HCT116 (cell line): ENCODE results near the gene NNT. TPM values are rescaled to one million over a fixed set of nuclear protein-coding genes. Genes with fewer than 3 reads are reported as not detected.

Source experiments
- ATAC-seq: fragments of 200-7000 bp; cut with Tn5 transposase; 2 replicates; pipeline ENCODE4 v1.9.1; 2020; ENCODE audit warnings: mild to moderate bottlenecking, moderate library complexity
- BruUV-seq: library from RNA; stranded (reverse); fragments of 400-500 nt; replicated peaks from 2 replicates; lab custom pipeline; 2021; lab: Mats Ljungman, UMichigan
- CTCF ChIA-PET: fragments of 300-600 bp; sonication (Branson Sonifier 250); formaldehyde crosslinking; loops from one replicate; lab custom pipeline; 2021; ENCODE audit warnings: antibody characterized with exemption; lab: Charles Lee
- POLR2A ChIA-PET: fragments of 300-600, 350-600 bp; sonication (Branson Sonifier 250); formaldehyde crosslinking; loops from one replicate; lab custom pipeline; 2021; ENCODE audit warnings: antibody characterized with exemption; lab: Charles Lee
- RAD21 ChIA-PET, 2 experiments: fragments of 300-600 bp; sonication (Branson Sonifier 250); formaldehyde crosslinking; loops; one replicate each; lab custom pipeline; 2023; ENCODE audit warnings: low total read pairs in 2 of 2; ENCODE audit not compliant: uncharacterized antibody in 2 of 2, unreplicated experiment in 2 of 2, low non-redundant PET in 1 of 2; lab: Charles Lee
- DNase-seq: peaks from one replicate; pipeline ENCODE4 v3.0.0-alpha.2; 2010; ENCODE audit warnings: low read depth, low spot score
- H2AFZ ChIP-seq: fragments of 200-600 bp; shearing (Covaris generic), sonication (generic); 2 replicates; pipeline ENCODE4 v1.6.1; 2017; ENCODE audit warnings: low read depth, mixed run types, mixed read lengths, antibody characterized with exemption, low read length; ENCODE audit not compliant: poor library complexity, severe bottlenecking
- H3K27ac ChIP-seq: 2 replicates; pipeline ENCODE4 v1.5.1; 2012; ENCODE audit warnings: low read depth, low read length
- H3K27me3 ChIP-seq: fragments of 200-600 bp; sonication (generic); 2 replicates; pipeline ENCODE4 v1.6.1; 2016; ENCODE audit warnings: mixed run types, low read length, mixed read lengths; ENCODE audit not compliant: insufficient read depth
- H3K36me3 ChIP-seq, 2 experiments: fragments of 200-500 bp in 1 of 2; fragments of 200-600 bp in 1 of 2; sonication (Bioruptor generic) in 1 of 2; sonication (generic) in 1 of 2; 2 replicates each; pipeline versions ENCODE4 v1.5.1 to v1.6.1; 2014 to 2016; ENCODE audit warnings: low read length in 2 of 2, inconsistent platforms in 1 of 2, mixed read lengths in 1 of 2, mixed run types in 1 of 2; ENCODE audit not compliant: insufficient read depth in 2 of 2, control insufficient read depth in 1 of 2
- H3K4me1 ChIP-seq, 2 experiments: fragments of 200-600 bp in 1 of 2; sonication (generic) in 1 of 2; 2 replicates each; pipeline versions ENCODE4 v1.5.1 to v1.6.1; 2012 to 2017; ENCODE audit warnings: low read length in 2 of 2, inconsistent platforms in 1 of 2, mild to moderate bottlenecking in 1 of 2, mixed read lengths in 1 of 2, mixed run types in 1 of 2, moderate library complexity in 1 of 2; ENCODE audit not compliant: insufficient read depth in 2 of 2, control insufficient read depth in 1 of 2
- H3K4me2 ChIP-seq: fragments of 200-600 bp; sonication (generic); 2 replicates; pipeline ENCODE4 v1.6.1; 2017; ENCODE audit warnings: mixed run types, low read length, mixed read lengths
- H3K4me3 ChIP-seq, 2 experiments: fragments of 200-600 bp in 1 of 2; sonication (generic) in 1 of 2; replicated peaks in 1 of 2; 2 replicates each; pipeline ENCODE4 v1.5.1; 2011 to 2016; ENCODE audit warnings: low read length in 2 of 2, control low read depth in 1 of 2, low read depth in 1 of 2, mild to moderate bottlenecking in 1 of 2, mixed read lengths in 1 of 2, mixed run types in 1 of 2
- H3K79me2 ChIP-seq: fragments of 200-600 bp; sonication (generic); 2 replicates; pipeline ENCODE4 v1.6.1; 2017; ENCODE audit warnings: mild to moderate bottlenecking, mixed run types, low read length, moderate library complexity, mixed read lengths; ENCODE audit not compliant: insufficient read depth
- H3K9ac ChIP-seq: fragments of 200-600 bp; sonication (generic); 2 replicates; pipeline ENCODE4 v1.6.1; 2016; ENCODE audit warnings: low read length, mixed read lengths
- H3K9me2 ChIP-seq: fragments of 200-600 bp; sonication (generic), shearing (Covaris generic); 2 replicates; pipeline ENCODE4 v1.6.1; 2017; ENCODE audit warnings: mixed run types, mild to moderate bottlenecking, moderate library complexity; ENCODE audit not compliant: insufficient read depth
- H3K9me3 ChIP-seq, 2 experiments: fragments of 200-500 bp in 1 of 2; fragments of 200-600 bp in 1 of 2; sonication (Bioruptor generic) in 1 of 2; sonication (generic) in 1 of 2; 2 replicates each; pipeline ENCODE4 v1.6.1; 2014 to 2017; ENCODE audit warnings: low read length in 2 of 2, mixed read lengths in 2 of 2, inconsistent platforms in 1 of 2, low read depth in 1 of 2, mild to moderate bottlenecking in 1 of 2, mixed run types in 1 of 2, moderate library complexity in 1 of 2; ENCODE audit not compliant: control insufficient read depth in 1 of 2, insufficient read depth in 1 of 2
- H4K20me1 ChIP-seq: fragments of 200-600 bp; sonication (generic), shearing (Covaris generic); 2 replicates; pipeline ENCODE4 v1.6.1; 2017; ENCODE audit warnings: mixed run types, mild to moderate bottlenecking, moderate library complexity; ENCODE audit not compliant: insufficient read depth
- CBX3 ChIP-seq: IDR thresholded peaks from 2 replicates; pipeline ENCODE4 v1.6.1; 2012; ENCODE audit warnings: low read depth
- ELF1 ChIP-seq: IDR thresholded peaks from 2 replicates; pipeline ENCODE4 v1.6.1; 2012; ENCODE audit warnings: low read depth, borderline replicate concordance
- JUND ChIP-seq: IDR thresholded peaks from 2 replicates; pipeline ENCODE4 v1.6.1; 2012
- SIN3A ChIP-seq: IDR thresholded peaks from 2 replicates; pipeline ENCODE4 v1.6.1; 2012; ENCODE audit warnings: low read depth
- TCF7L2 ChIP-seq: IDR thresholded peaks from 2 replicates; pipeline ENCODE4 v1.7.0; 2011; ENCODE audit warnings: borderline replicate concordance, inconsistent platforms; ENCODE audit not compliant: insufficient read depth, insufficient read length; ENCODE audit errors: extremely low read depth
- intact Hi-C: fragments of 100-400 bp; cut with micrococcal nuclease; formaldehyde crosslinking; loops from 2 replicates; pipeline ENCODE4 v1.10.0; 2022
- total RNA-seq: library from RNA; stranded (reverse); gene quantifications from one replicate; pipeline ENCODE4 v1.2.1, GENCODE V29; 2021; ENCODE audit not compliant: unreplicated experiment
- TF ChIP-seq, protein P1 (sequence below), 3 experiments: fragments of 200-600 bp in 1 of 3; sonication (generic) in 1 of 3; IDR thresholded peaks in 2 of 3; conservative IDR thresholded peaks in 1 of 3; 2 replicates each; pipeline ENCODE4 v1.5.1; 2012 to 2017; ENCODE audit warnings: low read depth in 2 of 3, low read length in 2 of 3, antibody characterized with exemption in 1 of 3, borderline replicate concordance in 1 of 3, control low read depth in 1 of 3, mild to moderate bottlenecking in 1 of 3, mixed read lengths in 1 of 3, mixed run types in 1 of 3, moderate library complexity in 1 of 3; ENCODE audit not compliant: insufficient read depth in 1 of 3

The NNT gene
- total RNA-seq, 1 experiment from 2014 or later = 0.32 TPM

DNA sequence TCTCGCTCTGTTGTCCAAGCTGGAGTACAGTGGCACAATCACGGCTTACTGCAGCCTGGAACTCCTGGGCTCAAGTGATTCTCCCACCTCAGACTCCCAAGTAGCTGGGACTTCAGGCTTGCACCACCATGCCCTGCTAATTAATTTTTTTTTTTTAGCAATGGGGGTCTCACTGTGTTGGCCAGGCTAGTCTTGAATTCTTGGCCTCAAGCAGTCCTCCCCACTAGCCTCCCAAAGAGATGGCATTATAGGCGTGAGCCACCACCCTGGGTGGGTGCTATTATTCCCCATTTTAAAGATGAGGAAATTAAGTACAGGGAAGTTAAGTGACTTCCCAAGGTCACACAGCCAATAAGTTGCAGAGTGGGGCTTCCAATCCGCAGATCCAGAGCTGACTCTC, 1.7 kb downstream of the NNT start:
- intact Hi-C loops = no loop called here
- POLR2A ChIA-PET = no interaction called here
- TF ChIP-seq ELF1 (no peak), CBX3 (no peak), SIN3A (no peak)
- TF ChIP-seq, all 23 proteins: peak for 0
- H3K9me3 ChIP-seq = no peaks in the 10 kb centered on the region
- no peaks in the 10 kb centered on the region for H3K27me3 ChIP-seq
- no peak overlapping the region for H3K27ac ChIP-seq
- H3K4me2 ChIP-seq = no peak overlapping the region
- ATAC-seq (no peak), DNase-seq (no peak)
- H3K4me3 ChIP-seq = no peak overlapping the region
- H3K79me2 ChIP-seq = no peaks in the 10 kb centered on the region
- H3K9me2 ChIP-seq = no peaks in the 10 kb centered on the region
- no TSS peak for BruUV-seq
- H3K4me1 ChIP-seq = no peaks in the 10 kb centered on the region
- H3K9ac ChIP-seq = no peak overlapping the region
- ChIA-PET CTCF (no interaction called here), RAD21 (no interaction called here)
- no peaks in the 10 kb centered on the region for H4K20me1 ChIP-seq
- no peaks in the 10 kb centered on the region for H3K36me3 ChIP-seq
- no peak overlapping the region for H2AFZ ChIP-seq

DNA sequence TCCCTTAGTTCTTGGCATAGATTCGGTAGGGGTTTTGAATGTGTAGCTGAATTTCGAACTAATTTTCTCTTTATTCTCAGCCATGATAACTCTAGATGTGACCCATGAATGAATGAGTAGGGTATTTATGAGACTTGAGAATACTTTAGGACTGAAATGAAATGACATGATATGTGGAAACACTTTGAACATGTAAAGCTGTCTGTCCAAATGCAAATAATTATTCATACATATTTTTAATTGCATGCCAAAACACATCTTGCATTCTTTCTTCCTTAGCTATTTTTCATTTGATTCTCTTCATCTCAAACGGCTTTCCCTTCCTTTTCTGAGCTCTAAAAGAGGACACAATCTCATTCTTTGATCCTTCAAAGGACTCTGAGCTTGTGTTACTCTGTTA, 3.4 kb downstream of the NNT start:
- Histone ChIP-seq H3K4me3 (no peak overlapping the region), H3K9ac (no peak overlapping the region), H3K79me2 (no peaks in the 10 kb centered on the region), H3K4me1 (no peaks in the 10 kb centered on the region), H2AFZ (no peak overlapping the region), H3K9me3 (no peaks in the 10 kb centered on the region), H3K27ac (no peak overlapping the region), H3K27me3 (no peaks in the 10 kb centered on the region), H4K20me1 (no peaks in the 10 kb centered on the region), H3K36me3 (no peaks in the 10 kb centered on the region), H3K9me2 (no peaks in the 10 kb centered on the region), H3K4me2 (no peak overlapping the region)
- intact Hi-C loops = no loop called here
- TF ChIP-seq, protein P1, sequence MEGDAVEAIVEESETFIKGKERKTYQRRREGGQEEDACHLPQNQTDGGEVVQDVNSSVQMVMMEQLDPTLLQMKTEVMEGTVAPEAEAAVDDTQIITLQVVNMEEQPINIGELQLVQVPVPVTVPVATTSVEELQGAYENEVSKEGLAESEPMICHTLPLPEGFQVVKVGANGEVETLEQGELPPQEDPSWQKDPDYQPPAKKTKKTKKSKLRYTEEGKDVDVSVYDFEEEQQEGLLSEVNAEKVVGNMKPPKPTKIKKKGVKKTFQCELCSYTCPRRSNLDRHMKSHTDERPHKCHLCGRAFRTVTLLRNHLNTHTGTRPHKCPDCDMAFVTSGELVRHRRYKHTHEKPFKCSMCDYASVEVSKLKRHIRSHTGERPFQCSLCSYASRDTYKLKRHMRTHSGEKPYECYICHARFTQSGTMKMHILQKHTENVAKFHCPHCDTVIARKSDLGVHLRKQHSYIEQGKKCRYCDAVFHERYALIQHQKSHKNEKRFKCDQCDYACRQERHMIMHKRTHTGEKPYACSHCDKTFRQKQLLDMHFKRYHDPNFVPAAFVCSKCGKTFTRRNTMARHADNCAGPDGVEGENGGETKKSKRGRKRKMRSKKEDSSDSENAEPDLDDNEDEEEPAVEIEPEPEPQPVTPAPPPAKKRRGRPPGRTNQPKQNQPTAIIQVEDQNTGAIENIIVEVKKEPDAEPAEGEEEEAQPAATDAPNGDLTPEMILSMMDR (IDR thresholded peaks at IDR 0.05 in 2 of 3, conservative IDR thresholded peaks at IDR 0.05 in 1 of 3; ENCODE audit: borderline replicate concordance in 1 of 3, insufficient read depth in 1 of 3, low read depth in 2 of 3, low read length in 2 of 3) = no peak
- TF ChIP-seq TCF7L2 (no peak), JUND (no peak)
- ChIA-PET POLR2A (no interaction called here), RAD21 (no interaction called here), CTCF (interaction anchor here (1.2 kb wide), 1 partner anchor 25 kb away, joined by 3 read pairs; no protein-coding TSS in a partner anchor)
- ATAC-seq = no peak
- no peak for DNase-seq
- BruUV-seq = no TSS peak
